ENCODE data around the gene BEND6. TPM values are rescaled to one million over a fixed set of nuclear protein-coding genes. Genes with fewer than 3 reads are reported as not detected.

BEND6 gene
- total and polyA plus RNA-seq, 2 of the 13 experiments (the other 11 are each of a cell fraction or from before 2014, with no cell fraction given) = 0.20 to 0.21 TPM

- TF ChIP-seq E2F1 (CRISPR knock-in tag; IDR thresholded peaks at IDR 0.05) = peak; percentile 36; the same call in 1 of the 2 replicates
- peak; percentile 29; the same call in 1 of the 2 replicates for TF ChIP-seq ARID4A (CRISPR knock-in tag; IDR thresholded peaks at IDR 0.05; ENCODE audit: borderline replicate concordance)
- TF ChIP-seq GTF3A (CRISPR knock-in tag; conservative IDR thresholded peaks at IDR 0.05) = no peak
- TF ChIP-seq DPF2 (CRISPR knock-in tag; IDR thresholded peaks at IDR 0.05; ENCODE audit: borderline replicate concordance, low read depth) = no peak
- peak; percentile 80; the same call in 1 of the 2 replicates for TF ChIP-seq KDM3A (CRISPR knock-in tag; IDR thresholded peaks at IDR 0.05; ENCODE audit: low read depth)
- TF ChIP-seq ETV6 (CRISPR knock-in tag; conservative IDR thresholded peaks at IDR 0.05) = peak; percentile 95
- TF ChIP-seq REPIN1 (CRISPR knock-in tag; IDR thresholded peaks at IDR 0.05; ENCODE audit: borderline replicate concordance, low read depth) = no peak
- no peak; the same call in 1 of the 2 replicates for TF ChIP-seq TAF1 (CRISPR knock-in tag; IDR thresholded peaks at IDR 0.05)
- TF ChIP-seq ZNF768 (CRISPR knock-in tag; IDR thresholded peaks at IDR 0.05) = peak; percentile 81
- 0 out of 2 replicates have a peak, but pooled peaks have one; percentile 24 for TF ChIP-seq THRA (CRISPR knock-in tag; IDR thresholded peaks at IDR 0.05; ENCODE audit: borderline replicate concordance)
- peak; percentile 79 for TF ChIP-seq HNRNPLL (IDR thresholded peaks at IDR 0.05; ENCODE audit: low read depth, low read length, poor library complexity, severe bottlenecking)
- TF ChIP-seq ZBED4 (CRISPR knock-in tag; IDR thresholded peaks at IDR 0.05; ENCODE audit: borderline replicate concordance) = peak; percentile 28; the same call in 1 of the 2 replicates
- TF ChIP-seq ZKSCAN8 (CRISPR knock-in tag; IDR thresholded peaks at IDR 0.05; ENCODE audit: borderline replicate concordance) = 0 out of 2 replicates have a peak, but pooled peaks have one; percentile 48
- no peak for TF ChIP-seq JUN (CRISPR knock-in tag; IDR thresholded peaks at IDR 0.05)
- TF ChIP-seq ZNF326 (CRISPR knock-in tag; IDR thresholded peaks at IDR 0.05; ENCODE audit: borderline replicate concordance) = no peak
- TF ChIP-seq ZNF256 (CRISPR knock-in tag; conservative IDR thresholded peaks at IDR 0.05) = no peak
Measured at GRCh38 chr6:56955171-56956155, 556 bp downstream of the BEND6 start (continued).
